ENCODE results near the gene NKAPD1.

DNA sequence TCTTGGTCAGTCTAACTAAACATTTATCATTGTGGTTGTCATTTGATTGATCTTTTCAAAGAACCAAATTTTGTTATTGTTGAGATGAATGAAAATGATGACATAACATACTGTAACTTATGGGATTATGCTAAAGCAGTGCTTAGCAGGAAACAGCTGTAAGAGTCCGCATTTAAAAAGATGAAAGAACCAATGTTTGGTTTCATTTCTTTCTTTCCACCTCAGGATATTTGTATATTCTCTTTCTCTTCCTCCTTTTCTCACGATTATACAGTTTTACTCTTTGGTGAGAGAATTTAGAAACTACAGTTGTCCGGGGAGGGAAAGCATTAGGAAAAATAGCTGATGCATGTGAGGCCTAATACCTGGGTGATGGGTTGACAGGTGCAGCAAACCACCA, 23.4 kb upstream of the NKAPD1 start:
- TF ChIP-seq, protein P1, sequence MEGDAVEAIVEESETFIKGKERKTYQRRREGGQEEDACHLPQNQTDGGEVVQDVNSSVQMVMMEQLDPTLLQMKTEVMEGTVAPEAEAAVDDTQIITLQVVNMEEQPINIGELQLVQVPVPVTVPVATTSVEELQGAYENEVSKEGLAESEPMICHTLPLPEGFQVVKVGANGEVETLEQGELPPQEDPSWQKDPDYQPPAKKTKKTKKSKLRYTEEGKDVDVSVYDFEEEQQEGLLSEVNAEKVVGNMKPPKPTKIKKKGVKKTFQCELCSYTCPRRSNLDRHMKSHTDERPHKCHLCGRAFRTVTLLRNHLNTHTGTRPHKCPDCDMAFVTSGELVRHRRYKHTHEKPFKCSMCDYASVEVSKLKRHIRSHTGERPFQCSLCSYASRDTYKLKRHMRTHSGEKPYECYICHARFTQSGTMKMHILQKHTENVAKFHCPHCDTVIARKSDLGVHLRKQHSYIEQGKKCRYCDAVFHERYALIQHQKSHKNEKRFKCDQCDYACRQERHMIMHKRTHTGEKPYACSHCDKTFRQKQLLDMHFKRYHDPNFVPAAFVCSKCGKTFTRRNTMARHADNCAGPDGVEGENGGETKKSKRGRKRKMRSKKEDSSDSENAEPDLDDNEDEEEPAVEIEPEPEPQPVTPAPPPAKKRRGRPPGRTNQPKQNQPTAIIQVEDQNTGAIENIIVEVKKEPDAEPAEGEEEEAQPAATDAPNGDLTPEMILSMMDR (conservative IDR thresholded peaks at IDR 0.05 in 1 of 2, IDR thresholded peaks at IDR 0.05 in 1 of 2; ENCODE audit: extremely low read depth in 1 of 2, insufficient read depth in 1 of 2, low read depth in 1 of 2, low read length in 2 of 2) = no peak
- no peak for TF ChIP-seq EZH2 (IDR thresholded peaks at IDR 0.05; ENCODE audit: borderline replicate concordance, low read length)

All from mammary epithelial cell (primary cell).